Epidermal melanocyte (primary cell): ENCODE data around the gene IGLL1.
"Not testable (repeated sequence)": the region's sequence is repeated elsewhere in the genome, so short reads cannot be mapped to it uniquely, and the experiment has no call there.

Source experiments
- DNase-seq: peaks from one replicate; pipeline ENCODE4 v3.0.0; 2011; ENCODE audit warnings: low spot score; ENCODE audit not compliant: insufficient read length

Gene IGLL1

DNA sequence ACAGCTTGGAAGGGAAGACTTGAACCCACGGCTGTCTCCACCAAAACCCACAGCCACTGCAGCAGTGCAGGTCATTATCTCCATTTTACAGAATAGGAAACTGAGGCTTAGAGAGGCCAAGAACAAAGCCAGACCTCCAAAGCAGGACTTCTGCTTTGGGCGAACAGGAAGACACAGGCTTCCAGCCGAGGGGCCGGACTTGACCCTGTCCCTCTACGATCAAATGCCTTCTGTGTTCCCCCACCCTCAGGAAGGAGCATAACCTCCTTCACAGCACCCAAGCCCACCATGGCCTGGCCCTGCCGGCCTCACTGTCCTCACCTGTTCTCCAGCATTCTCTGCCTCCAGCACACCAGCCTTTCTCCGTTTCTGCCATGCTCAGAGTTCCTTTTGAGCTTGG is 15.8 kb downstream of the IGLL1 start:
- no peak for DNase-seq

DNA sequence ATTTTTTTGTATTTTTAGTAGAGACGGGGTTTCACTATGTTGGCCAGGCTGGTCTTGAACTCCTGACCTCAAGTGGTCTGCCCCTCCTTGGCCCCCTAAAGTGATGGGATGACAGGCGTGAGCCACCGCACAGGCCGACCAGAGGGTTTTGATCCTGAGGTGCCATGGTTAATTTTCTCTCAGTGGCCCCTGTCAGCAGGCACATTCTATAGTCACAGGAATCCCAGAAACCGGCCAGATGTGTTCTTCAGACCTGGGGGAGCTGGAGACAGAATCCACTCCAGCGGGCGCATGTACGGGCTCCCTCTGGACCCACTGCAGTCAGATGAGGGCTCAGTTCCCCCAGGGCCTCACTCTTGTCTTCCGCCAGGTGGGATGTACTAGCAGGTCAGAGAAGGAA is 17.0 kb downstream of the IGLL1 start:
- no peak for DNase-seq

DNA sequence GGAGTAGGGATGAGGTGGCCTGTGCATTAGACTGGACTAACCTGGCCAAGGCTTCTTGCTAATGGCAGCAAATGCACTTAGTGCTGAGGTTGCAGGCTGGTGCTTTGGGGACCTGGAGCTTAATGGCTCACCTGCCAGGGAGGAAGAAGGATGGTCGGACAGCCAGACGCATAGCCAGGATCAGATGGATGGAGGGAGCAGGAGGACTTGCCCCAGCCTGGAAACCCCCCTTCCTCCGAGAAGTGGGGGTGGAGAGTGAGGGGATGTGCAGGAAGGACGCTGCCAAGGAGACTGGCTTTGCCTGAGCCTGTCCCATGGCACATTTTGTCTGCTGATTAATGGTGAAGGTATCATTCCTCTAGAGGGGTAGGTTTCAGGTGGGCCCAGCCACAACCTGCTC is 17.9 kb downstream of the IGLL1 start:
- DNase-seq, result no peak

DNA sequence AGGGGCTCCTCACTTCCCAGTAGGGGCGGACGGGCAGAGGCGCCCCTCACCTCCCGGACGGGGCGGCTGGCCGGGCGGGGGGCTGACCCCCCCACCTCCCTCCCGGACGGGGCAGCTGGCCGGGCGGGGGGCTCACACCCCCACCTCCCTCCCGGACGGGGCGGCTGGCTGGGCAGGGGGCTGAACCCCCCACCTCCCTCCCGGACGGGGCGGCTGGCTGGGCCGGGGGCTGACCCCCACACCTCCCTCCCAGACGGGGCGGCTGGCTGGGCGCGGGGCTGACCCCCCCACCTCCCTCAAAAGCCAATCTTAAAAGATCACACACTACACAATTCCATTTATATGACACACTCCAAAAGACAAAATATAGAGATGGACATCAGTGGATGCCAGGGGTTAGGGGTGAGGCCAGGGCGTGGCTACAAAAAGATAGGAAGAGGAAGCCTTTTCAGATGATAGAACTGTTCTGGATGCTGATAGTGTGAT is 19.0 kb downstream of the IGLL1 start:
- DNase-seq, result not testable (repeated sequence)

DNA sequence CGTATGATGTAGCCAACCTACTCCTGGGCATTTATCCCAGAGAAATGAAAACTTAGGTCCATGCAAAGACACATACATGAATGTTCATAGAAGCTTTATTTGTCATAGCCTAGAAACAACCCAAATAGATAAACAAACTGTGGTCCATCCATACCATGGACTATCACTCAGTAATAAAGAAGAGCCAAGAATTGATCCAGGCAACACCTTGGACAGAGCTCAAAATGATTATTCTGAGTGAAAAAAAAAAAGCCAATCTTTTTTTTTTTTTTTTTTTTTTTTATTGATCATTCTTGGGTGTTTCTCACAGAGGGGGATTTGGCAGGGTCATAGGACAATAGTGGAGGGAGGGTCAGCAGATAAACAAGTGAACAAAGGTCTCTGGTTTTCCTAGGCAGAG is 19.9 kb downstream of the IGLL1 start:
- not testable (repeated sequence) for DNase-seq

DNA sequence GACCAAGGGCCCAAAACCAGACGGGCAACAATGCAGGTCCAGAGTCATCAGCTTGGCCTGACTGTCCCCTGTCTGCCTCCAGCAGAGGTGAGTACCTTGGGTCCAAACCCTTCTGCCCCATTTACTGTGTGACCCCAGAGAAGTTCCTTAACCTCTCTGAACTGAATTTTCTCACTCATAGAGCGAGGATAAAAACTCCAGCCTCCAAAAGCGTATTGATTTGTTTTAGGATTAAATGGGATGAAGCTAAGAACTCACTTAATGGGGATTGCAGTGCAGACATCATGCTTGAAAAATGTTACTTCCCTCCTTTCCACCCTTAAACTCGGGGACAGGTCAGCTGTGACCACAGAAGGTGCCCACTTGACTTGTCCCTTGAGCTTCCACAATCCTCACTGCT is 22.6 kb downstream of the IGLL1 start:
- DNase-seq, result no peak

DNA sequence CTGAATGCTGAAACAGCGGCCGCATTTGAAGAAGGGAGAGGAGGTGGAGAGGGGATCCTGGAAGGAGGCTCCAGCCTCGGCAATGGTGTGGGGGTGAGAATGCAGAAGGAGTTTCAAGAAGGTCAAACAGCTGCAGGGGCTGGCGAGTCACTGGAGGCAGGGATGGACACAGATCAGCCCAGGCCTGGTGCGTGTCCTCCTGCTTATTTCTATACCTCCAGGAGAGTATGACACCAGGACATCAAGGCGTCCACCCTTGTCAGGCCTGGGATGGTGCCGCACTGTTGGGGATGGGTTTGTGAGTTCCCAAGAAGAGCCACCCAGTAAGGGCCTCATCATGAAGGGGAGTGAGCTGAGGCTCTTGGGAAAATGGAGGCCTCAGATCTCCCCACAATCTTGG is 23.1 kb downstream of the IGLL1 start:
- DNase-seq, result no peak

DNA sequence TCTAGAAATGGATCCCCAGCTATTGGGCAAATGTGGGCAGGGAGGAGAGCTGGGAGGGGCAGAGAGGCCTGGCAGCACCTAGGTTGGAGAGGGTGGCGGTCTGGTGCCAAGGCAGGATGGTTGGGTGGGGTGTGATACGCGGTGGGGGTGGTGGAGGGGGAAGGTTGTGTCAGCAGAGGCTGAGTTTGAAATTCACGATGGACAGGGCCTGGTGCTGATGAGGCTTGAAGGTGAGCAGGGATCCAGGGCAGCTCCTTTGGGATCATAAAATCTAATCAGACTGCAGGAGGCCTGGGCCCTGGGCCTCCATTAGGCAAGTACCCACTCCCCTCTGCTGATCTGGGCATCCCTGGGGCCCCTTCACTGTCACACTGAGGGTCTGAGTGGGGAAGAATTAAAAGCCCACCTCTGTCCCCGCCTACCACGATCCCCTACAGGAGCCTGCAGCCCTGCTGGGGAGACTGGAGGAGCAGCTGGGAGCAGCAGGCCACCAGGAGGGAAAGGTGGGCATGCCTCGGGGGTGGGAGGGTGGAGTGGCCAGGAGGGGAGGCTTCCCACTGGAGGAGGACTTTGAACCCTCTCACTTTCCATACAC is 24.0 kb downstream of the IGLL1 start:
- no peak for DNase-seq

DNA sequence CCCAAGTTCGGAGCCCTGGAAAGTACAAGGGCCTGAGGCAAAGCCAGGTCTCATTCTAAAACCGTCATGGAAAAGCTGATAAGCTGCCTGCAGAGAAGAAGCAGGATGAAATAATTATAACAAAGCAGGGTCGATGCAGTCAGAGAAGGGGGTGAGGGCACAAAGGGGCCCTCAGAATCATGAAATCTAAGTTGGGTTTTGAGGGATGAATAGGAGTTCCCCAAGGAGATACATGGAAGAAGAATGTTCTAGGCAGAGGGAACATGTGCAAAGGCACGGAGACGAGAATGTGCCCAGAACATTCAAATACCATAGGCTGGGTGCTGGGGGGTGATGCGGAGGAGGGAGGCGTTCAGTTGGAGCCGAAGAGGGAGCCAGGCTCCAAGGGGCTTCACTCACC is 25.0 kb downstream of the IGLL1 start:
- no peak for DNase-seq

DNA sequence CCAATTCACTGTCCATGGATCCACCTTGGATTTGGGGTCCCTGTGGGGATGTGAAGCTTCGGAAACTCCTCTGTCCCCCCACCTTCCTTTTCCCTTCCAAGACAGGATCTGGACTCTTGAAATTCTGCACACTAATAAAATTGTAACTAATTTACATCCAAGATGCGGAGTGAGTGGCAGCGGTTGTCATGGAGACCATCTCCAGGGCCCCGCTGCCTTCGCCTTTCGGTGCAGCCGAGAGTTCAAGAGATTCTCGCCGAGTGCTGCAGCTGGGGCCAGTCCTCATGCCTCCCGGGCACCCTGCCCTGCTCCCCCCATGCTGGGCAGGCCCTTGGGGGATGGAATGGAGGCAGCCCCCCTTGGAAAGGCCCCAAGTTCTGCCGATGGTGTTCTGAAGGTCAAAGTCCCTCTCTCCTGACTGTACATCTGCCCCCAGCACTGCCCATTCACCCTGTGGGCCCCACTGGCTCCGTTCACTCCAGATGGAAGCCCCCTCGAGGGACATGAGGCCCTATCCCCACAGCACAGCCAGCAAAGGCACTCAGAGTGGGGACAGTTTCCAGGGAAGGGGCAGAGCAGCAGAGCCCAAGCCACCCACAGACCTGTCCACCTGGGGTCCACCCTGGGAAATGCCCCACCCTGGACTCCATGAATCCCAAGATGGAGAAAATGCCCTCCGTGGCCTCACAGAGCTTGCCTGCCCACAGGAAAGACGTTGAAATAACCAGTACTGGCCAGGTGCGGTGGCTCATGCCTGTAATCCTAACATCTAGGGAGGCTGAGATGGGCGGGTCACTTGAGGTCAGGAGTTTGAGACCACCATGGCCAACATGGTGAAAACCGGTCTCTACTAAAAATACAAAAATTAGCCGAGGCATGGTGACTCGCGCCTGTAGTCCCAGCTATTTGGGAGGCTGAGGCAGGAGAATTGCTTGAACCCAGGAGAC is 25.9 kb downstream of the IGLL1 start:
- DNase-seq, result no peak

DNA sequence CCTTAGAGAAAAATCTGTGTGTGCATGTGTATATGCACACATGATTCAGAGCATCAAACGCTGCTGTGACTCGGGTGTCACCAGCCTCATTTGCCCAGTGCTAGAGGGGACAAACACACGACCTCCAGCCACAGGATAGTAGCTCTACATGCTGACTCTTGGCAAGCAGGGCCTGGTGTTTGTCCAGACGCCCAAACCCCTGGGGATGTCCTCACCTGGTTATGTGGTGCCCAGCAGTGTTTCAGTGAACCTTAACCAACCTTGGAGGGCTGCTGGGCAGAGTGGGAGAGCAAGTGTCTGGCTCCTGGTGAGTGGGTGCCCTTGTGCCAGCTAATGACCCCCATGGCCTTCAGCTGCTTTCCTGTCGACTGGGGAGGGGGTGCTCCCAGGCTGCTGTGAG is 26.7 kb downstream of the IGLL1 start:
- no peak for DNase-seq

DNA sequence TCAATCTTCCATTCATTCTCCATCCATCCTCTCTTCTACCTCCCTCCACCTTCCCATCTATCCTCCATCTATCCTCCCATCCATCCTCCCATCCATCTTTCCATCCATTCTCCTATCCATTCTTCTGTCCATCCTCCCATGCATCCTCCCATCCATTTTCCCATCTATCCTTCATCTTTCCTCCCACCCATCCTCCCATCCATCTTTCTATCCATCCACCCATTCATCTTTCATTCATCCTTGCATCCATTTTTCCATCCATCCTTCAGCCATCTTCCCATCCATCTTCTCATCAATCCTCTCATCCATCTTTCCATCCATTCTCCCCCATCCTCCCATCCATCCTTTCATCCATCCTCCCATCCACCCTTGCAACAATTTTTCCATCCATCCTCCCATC is 27.5 kb downstream of the IGLL1 start:
- DNase-seq, result no peak

DNA sequence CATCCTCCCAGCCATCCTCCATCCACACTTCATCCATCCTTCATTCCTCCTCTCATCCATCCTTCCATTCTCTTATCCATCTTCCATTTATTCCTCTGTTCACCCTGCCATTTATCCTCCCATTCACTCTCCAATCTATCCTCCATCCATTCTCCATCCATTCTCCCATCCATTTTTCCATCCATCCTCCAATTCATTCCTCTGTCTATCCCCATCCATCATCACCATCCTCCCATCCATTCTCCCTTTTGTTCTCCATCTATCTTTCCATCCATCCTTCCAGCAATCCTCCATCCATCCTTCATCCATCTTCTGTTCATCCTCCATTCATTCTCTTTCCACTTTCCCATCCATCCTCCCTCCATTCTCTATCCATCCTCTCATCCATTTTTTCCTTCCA is 28.7 kb downstream of the IGLL1 start:
- no peak for DNase-seq

DNA sequence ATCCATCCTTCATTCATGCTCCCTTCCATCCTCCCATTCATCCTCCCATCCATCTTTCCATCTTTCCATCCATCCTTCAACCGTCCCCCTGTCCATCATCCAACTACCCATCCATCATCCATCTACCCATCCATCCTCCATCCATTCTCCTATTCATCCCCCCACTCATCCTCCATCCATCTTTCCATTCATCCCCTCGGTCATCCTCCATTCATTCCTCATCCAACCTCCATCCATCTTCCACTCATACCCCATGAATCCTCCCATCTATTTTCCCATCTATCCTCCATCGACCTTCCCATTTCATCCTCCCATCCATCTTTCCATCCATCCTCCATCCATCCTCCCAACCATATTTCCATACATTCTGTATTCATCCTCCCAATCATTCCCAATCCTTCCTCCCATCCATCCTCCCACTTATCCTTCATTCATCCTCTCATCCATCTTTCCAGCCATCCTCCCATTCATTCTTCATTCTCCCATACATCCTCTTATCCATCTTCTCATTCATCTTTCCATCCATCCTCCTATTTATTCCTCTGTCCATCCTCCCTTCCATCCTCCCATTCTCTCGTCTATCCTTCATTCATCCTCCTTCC is 29.9 kb downstream of the IGLL1 start:
- no peak for DNase-seq

DNA sequence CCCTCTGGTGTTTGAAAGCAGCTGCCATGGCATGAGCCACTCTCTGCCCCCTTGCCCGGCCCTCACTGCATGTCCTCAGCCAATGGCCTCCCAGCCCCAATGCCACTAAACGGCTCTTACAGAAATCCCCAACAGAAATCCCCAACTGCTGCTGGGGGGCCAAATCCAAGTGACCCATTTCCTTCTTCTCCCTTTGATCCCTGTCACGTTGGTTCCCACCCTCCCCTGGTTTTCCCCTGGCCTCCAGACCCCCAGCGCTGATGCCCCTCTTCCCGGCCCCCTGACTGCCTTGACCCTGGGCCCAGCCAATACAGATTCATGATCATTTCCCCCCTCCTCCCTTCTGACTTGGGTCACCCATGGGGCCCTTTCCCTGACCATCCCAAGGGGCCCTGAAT is 30.9 kb downstream of the IGLL1 start:
- DNase-seq, result no peak

DNA sequence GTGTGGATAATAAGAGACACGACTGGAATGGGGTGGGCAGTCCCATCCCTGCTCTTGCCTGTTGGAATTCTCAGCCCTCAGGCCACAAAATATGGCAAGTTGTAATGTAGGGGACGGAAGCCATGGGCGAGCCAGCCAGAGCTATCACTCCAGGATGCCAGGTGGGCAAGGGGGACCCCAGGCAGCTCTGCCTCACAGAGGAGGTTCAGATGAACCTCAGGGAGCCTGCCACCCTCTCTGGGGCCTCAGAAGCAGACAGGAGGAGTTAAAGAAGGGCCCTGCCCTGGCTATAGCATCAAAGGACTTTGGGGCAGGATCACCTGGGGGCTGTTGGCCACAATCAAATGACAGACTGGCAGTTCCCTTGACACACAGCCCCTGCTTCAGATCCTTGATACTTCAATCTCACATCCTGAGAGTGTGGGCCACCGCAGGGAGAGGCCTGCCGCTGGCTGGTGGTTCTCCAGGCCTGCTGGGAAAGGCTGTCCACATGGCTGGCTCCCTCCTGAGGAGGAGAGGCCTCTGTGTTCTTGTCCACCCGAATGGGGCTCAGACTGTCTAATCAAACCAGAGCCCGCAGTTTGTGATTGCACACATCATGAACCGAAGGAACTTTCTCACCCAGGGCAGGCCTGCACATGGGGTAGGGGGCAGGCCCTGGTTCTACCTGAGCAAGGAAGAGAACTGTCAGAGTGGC is 31.4 kb downstream of the IGLL1 start:
- DNase-seq, result no peak

DNA sequence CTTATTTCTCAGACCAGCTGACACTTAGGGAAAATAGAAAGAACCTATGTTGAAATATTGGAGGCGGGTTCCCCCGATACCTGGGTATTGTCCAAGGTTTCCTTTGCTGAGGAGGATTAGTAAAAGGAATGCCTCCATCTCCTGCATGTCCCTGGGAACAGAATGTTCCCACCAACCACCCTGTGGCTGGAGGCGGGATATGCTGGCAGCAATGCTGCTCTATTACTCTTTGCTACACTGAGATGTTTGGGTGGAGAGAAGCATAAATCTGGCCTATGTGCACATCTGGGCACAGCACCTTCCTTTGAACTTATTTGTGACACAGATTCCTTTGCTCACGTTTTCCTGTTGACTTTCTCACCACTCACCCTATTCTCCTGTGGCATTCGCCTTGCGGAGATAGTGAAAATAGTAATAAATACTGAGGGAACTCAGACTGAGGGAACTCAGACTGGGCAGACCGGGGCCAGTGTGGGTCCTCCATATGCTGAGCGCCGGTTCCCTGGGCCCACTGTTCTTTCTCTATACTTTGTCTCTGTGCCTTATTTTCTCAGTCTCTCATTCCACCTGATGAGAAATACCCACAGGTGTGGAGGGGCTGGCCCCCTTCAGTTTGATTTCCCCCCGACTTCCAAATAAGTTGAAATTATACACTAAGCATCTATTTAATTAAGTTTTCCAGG is 32.1 kb downstream of the IGLL1 start:
- DNase-seq, result no peak

DNA sequence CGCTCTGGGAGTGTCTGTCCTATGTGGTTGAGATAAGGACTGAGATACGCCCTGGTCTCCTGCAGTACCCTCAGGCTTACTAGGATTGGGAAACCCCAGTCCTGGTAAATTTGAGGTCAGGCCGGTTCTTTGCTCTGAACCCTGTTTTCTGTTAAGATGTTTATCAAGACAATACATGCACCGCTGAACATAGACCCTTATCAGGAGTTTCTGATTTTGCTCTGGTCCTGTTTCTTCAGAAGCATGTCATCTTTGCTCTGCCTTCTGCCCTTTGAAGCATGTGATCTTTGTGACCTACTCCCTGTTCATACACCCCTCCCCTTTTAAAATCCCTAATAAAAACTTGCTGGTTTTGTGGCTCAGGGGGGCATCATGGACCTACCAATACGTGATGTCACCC is 32.7 kb downstream of the IGLL1 start:
- DNase-seq, result not testable (repeated sequence)

DNA sequence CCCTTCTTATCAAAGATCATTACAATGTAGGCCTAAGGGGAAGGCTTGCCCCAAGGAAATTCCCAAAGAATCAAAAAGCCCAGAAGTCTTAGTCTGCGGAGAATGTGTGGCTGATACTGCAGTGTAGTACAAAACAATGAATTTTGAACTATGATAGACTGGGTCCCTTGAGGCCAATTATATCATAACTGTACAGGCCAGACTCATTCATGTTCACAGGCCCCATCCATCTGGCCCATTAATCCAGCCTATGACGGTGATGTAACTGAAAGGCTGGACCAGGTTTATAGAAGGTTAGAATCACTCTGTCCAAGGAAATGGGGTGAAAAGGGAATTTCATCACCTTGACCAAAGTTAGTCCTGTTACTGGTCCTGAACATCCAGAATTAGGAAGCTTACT is 35.2 kb downstream of the IGLL1 start:
- no peak for DNase-seq

DNA sequence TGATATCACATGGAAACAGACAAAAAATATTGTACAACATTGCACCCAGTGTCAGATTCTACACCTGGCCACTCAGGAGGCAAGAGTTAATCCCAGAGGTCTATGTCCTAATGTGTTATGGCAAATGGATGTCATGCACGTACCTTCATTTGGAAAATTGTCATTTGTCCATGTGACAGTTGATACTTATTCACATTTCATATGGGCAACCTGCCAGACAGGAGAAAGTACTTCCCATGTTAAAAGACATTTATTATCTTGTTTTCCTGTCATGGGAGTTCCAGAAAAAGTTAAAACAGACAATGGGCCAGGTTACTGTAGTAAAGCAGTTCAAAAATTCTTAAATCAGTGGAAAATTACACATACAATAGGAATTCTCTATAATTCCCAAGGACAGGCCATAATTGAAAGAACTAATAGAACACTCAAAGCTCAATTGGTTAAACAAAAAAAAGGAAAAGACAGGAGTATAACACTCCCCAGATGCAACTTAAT is 36.5 kb downstream of the IGLL1 start:
- not testable (repeated sequence) for DNase-seq

DNA sequence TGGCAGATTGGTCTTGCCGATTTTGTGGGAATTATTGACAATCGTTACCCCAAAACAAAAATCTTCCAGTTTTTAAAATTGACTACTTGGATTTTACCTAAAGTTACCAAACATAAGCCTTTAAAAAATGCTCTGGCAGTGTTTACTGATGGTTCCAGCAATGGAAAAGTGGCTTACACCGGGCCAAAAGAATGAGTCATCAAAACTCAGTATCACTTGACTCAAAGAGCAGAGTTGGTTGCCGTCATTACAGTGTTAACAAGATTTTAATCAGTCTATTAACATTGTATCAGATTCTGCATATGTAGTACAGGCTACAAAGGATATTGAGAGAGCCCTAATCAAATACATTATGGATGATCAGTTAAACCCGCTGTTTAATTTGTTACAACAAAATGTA is 37.2 kb downstream of the IGLL1 start:
- no peak for DNase-seq
